ENCODE results near the gene IDH3B. TPM values are rescaled to one million over a fixed set of nuclear protein-coding genes. Genes with fewer than 3 reads are reported as not detected.

The IDH3B gene
- total and polyA plus RNA-seq, 2 of the 8 experiments (the other 6 are each of a cell fraction or from before 2014, with no cell fraction given), result 110 to 167 TPM

GRCh38 chr20:2651772-2652723, 12.0 kb downstream of the IDH3B start, which contains the start of gene NOP56 (continued):
- no peak; the same call in 1 of the 2 replicates for TF ChIP-seq SP1 (IDR thresholded peaks at IDR 0.05; ENCODE audit: low read depth, low read length)
- no peak for TF ChIP-seq CTCF (IDR thresholded peaks at IDR 0.05; ENCODE audit: control extremely low read depth in 1 of 3, insufficient read depth in 1 of 3, low read depth in 1 of 3, low read length in 3 of 3)
- TF ChIP-seq EZH2 (IDR thresholded peaks at IDR 0.05; ENCODE audit: low read depth, low read length, severe bottlenecking), result no peak
- TF ChIP-seq POLR2AphosphoS5 (IDR thresholded peaks at IDR 0.05; ENCODE audit: low read depth, low read length), result peak; percentile 95
- no peak for TF ChIP-seq CHD2 (IDR thresholded peaks at IDR 0.05; ENCODE audit: low read length)
- TF ChIP-seq TBP (IDR thresholded peaks at IDR 0.05; ENCODE audit: low read depth, low read length), result peak; percentile 97
- peak in 1 of 2 experiments; percentile 99; a peak in 2 of 3 replicates for TF ChIP-seq EP300 (IDR thresholded peaks at IDR 0.05; ENCODE audit: borderline replicate concordance in 1 of 2, low read depth in 2 of 2, low read length in 2 of 2)
- TF ChIP-seq JUND (IDR thresholded peaks at IDR 0.05; ENCODE audit: low read length), result peak; percentile 98
- TF ChIP-seq EGR1 (IDR thresholded peaks at IDR 0.05; ENCODE audit: borderline replicate concordance, low read depth, low read length), result peak; percentile 56; the same call in 1 of the 2 replicates
- peak; percentile 73; the same call in 1 of the 2 replicates for TF ChIP-seq RBBP5 (IDR thresholded peaks at IDR 0.05; ENCODE audit: borderline replicate concordance, low read depth, low read length)
- TF ChIP-seq YY1 (IDR thresholded peaks at IDR 0.05; ENCODE audit: low read depth, low read length), result no peak
- no peak for TF ChIP-seq RNF2 (IDR thresholded peaks at IDR 0.05; ENCODE audit: borderline replicate concordance, low read depth, low read length, missing control alignments, poor library complexity, severe bottlenecking)
- TF ChIP-seq RAD21 (IDR thresholded peaks at IDR 0.05 in 1 of 2, conservative IDR thresholded peaks at IDR 0.05 in 1 of 2; ENCODE audit: low read depth in 2 of 2, low read length in 2 of 2), result no peak
- peak; percentile 62; the same call in 1 of the 2 replicates for TF ChIP-seq SP4 (IDR thresholded peaks at IDR 0.05; ENCODE audit: low read length)

Data from H1 (cell line).